NOMO-1 treated with dmso at 0.1 percent for 144 hours (cell line): ENCODE measurements around the gene SNX2.
"Not testable (repeated sequence)": the region's sequence is repeated elsewhere in the genome, so short reads cannot be mapped to it uniquely, and the experiment has no call there.

Source experiments
- DNase-seq: peaks from one replicate; lab custom pipeline; 2025; ENCODE audit not compliant: unreplicated experiment; lab: John Stamatoyannopoulos, UW

The SNX2 gene

GRCh38 chr5:122842016-122842580 lies 67.2 kb downstream of the SNX2 start:
- DNase-seq, result no peak

DNA sequence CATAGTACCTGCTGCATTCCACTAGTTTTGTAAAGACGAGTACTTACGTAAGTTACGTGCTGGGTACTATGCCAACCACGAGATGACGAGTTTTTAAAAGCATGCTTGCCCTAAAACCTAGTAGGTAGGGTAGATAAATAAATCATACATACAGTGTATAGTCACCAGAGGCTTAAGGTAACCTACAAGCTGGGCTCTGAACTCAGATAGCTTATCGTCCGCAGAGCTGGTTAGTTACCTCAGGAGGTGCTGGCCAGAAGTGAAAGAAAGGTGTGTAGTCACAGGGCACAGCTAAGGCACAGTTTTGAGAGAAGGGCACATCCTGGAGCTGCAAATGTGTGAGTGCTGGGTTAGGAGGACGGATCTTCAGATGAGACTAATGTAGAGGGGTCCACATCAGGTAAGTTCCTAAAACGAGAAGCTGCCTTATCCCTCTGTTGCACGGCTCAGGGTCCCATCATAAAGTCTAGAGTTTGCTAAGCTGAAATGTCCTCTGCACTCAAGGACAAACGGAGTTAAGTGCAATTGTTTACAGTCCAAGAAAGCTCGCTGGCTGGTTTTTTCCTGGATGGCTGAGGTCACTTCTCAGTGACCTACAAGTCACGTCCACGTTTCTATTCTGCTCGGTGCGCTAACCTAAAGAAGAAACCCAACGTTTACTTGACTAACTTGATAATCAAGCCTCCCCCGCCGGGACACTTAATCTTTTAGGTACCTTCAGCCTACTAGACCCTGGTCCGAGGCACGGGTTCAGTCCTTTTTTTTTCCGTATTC lies 69.4 kb downstream of the SNX2 start:
- DNase-seq, result no peak

DNA sequence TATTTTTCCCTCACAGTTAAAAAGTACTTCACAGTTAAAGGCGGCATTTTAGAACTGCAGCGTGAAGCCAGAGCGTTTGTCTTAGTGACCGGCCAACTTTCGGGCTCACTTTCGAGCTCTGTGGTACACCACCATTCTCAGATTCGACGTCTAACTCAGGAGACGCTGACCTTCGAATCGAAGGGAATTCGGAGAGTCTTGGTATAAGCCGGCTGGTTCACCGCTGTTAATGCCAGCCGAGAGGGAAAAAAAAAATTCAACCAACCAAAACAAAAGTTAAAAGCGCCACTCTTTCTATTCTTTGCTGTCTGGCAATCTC lies 70.0 kb downstream of the SNX2 start:
- no peak for DNase-seq

GRCh38 chr5:122845229-122846050 lies 70.6 kb downstream of the SNX2 start, which contains the start of gene SNX24:
Gene SNX24 (plus strand): TSS chr5:122845613. CDS start chr5:122845634, 21 bp downstream.
- DNase-seq, result peak; percentile 46

- no peak for DNase-seq
These were observed 71.2 kb downstream of the SNX2 start for GRCh38 chr5:122846051-122846550.

GRCh38 chr5:122847687-122848081 lies 72.8 kb downstream of the SNX2 start:
- DNase-seq, result no peak

GRCh38 chr5:122849771-122850170 lies 74.9 kb downstream of the SNX2 start:
- DNase-seq, result no peak

GRCh38 chr5:122857538-122857937 lies 82.7 kb downstream of the SNX2 start:
- not testable (repeated sequence) for DNase-seq

DNA sequence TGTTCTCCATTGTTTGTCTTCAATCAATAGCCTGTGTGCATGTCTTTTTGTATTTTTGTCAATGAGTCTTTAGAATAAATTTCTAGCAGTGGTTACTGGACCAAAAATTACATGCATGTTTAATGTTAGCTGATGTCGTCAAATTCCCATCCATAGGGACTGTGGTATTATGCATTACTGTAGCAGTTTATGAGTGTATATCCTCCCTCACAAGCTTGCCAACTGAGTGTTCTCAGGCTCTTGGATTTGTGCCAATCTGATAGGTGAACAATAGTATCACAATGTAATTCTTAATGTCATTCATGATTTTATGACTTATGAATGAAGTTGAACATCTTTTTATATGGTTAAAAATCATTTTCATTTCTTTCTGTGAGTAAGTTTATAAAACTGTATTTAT lies 83.6 kb downstream of the SNX2 start:
- DNase-seq, result no peak

DNA sequence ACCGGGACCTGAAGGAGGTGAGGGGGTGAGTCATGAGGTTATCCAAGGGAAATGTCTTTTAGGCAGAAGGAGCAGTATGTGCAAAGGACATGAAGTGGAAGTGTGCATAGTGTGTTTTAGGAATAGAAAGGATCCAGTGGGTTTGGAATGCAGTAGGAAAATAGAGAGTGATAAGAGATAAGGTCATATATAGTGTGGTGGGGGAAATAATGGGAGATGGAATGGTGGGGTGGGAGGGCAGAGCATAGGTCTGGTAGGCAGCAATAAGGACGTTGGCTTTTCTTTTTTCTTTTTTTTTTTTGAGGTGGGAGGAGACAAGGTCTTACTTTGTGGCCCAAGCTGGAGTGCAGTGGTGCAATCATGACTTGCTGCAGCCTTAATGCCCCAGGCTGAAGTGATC lies 88.4 kb downstream of the SNX2 start:
- no peak for DNase-seq

DNA sequence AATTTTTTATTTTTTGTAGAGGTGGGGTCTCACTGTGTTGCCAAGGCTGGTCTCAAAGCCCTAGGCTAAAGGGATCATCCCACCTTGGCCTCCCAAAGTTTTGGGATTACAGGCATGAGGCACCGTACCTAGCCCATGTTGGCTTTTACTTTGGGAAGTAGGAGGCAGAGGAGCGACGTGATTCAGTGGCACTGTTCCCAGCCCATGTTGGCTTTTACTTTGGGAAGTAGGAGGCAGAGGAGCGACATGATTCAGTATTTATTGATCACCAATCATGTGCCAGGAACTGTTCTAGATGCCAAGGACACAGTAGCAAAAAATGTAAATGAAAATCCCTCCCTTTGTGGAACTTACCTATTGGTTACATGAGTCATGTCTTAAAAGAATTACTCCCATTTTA lies 88.8 kb downstream of the SNX2 start:
- no peak for DNase-seq

DNA sequence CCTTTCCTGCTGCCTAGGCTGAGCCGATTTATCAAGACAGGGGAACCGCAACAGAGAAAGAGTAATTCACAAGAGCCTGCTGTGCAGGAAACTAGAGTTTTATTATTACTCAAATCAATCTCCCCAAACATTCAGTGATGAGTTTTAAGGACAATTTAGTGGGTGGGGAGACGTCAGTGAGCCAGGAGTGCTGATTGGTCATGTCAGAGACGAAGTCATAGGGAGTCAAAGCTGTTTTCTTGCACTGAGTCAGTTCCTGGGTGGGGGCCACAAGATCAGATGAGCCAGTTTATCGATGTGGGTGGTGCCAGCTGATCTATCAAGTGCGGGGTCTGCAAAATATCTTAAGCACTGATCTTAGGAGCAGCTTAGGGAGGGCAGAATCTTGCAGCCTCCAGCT lies 89.5 kb downstream of the SNX2 start:
- no peak for DNase-seq

GRCh38 chr5:122864842-122865241 lies 90.0 kb downstream of the SNX2 start:
- DNase-seq, result no peak

DNA sequence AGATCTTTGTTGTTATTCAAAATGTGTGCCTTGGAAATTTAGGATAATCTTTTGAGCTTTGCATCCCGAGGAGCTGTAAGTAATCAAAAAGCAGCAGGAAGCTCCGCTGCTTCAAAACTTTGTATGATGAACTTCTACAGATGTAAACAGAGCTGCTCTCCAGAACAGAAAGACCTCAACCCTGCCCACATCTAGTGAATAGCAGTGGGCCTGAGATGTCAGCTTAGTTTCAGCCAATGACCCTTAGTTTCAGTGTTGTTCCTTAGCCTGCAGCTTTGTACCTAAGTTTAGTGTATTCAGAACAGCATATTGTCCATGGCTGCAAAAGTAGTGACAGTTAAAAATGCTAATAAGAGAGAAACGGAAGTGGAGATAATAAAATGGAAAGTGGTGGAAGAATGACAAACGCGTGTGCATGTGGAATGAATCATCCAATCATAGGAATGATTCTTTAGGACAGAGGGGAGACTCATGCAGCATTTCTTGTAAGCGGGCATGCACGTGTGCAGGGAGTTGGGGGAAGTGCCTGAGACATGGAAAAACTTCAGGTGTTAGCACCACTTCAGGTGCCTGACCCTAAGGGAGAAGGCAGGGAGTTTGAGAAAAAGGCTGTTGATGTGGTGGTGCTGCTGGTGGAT lies 95.5 kb downstream of the SNX2 start:
- DNase-seq, result no peak

DNA sequence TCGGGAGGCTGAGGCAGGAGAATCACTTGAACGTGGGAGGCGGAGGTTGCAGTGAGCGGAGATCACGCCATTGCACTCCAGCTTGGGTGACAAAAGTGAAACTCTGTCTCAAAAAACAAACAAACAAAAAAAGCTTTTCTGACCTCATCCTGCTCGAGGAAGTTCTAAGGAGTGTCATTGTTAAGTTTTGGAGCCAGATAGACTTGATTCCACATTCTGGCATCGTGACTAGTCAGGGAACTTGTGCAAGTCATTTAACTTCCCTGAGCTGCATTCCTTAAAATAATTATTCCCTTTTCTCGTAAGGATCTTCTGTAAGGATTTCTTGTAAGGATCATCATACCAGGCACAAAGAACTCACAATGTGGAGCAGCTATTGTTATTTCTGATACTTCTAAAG lies 96.8 kb downstream of the SNX2 start:
- DNase-seq, result no peak

- no peak for DNase-seq
These were observed 99.4 kb downstream of the SNX2 start for GRCh38 chr5:122874179-122874875.

- peak; percentile 57 for DNase-seq
These were observed 102.6 kb downstream of the SNX2 start for GRCh38 chr5:122877518-122877917.

DNA sequence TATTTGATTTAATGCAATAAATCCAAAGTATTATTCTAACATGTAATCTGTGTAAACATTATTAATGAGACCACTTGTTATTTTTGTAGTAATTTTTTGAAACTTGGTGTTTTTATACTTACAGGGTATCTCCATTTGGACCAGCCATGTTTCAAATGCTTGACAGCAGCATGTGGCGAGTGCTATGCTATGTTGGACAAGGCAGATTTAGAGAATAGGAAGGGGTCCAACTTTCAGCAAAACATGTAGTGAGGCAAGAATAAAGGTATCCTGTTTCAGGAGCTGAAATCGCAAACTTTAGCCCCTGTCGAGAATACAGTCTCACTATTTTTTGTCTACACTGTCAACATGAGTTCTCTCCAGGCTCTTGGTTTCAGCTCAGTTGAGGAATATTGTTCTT lies 104.2 kb downstream of the SNX2 start:
- DNase-seq, result no peak
